ENCODE data around the gene ZNF593OS.

ZNF593OS gene

DNA sequence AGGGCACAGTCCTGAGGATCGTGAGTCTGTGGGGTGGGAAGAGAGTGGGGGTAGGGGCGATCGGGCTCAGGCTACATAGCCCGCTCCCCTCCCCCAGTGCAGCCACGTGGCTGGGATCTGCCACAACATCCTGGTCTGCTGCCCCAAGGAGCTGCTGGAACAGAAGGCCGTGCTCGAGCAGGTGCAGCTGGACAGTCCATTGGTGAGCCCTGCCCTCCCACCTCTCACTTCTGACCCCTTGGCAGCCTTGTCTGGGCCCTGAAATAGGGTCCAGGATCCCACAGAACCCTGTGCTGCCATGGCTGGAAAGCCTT lies 10.7 kb upstream of the ZNF593OS start:
- no peak for DNase-seq

DNA sequence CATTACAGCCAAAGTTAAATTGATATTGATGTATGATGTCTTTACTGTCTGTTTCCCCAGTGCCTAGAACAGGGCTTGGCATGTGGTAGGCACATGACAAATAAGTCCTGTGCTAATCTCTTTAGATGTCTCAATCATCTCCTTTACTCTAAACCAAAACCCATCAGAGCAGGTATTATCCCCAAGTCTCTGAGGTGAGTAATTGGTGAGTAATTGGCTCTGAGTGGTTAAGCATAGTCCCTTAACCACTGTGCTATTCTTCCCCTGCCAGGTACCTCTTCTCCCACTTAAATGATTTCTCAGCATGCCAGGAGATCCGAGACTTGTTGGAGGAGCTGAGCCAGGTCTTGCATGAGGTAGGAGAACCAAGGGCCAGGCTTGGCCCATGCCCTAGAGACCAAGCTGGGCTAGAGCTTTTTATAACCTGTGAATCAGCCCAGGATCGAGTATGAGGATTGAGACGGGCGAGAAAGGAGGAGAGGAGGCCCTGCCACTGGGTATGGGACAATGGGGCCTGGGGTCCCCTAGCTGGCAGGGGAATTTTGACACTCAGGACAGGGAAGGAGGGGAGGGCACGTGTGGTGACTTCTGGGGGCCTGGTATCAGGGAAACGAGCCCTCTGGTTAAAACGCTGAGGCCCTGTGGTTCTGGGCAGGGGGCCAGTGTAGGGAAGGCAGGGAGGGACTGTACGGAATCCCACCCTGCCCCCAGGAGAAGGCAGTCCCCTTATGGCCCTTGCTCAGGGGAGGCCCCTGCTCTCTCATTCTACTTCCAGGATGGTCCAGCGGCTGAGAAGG lies 10.2 kb upstream of the ZNF593OS start:
- DNase-seq = no peak

DNA sequence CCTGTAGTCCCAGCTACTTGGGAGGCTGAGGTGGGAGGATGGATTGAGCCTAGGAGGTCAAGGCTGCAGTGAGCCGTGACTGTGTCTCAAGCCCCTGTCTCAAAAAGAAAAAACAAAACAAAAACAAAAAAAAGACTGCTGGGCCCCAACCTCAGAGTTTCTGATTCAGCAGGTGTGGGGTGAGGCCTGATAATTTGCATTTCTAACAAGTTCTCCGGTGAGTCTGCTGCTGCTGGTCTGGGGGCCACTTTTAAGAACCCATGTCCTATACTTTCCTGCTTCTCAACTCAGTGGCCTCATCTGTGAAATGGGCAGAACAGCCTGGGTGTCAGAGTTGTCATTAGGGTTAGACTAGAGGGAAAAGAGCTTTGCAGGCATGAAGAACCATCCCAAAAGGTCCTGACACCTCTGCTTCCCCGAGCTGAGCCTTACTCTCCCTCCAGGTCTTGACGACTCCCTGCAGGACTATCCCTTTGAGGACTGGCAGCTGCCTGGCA lies 8.4 kb upstream of the ZNF593OS start:
- no peak for DNase-seq

DNA sequence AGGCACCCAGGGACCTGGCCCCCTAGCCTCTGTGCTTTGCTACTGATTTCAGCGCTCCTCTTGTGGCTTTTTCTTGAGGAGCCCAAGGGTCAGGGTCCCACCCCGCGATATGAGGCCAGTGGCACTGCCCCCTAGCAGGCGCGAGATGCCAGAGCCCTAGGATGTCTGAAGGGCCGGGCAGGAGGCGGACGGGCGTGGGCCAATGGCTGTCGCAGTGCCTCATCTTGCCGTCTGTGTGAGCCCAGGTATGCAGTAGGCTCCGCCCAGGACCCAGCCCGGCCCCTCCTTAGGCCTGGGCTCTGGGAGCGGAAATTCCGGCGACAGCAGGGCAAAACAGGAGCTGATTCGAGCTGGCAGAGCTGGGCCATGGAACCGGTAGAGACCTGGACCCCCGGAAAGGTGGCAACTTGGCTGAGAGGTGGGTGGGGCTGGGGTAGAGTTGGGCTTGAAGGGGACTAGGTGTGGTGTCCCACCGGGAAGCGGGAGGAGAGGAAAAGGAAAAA lies 5.6 kb upstream of the ZNF593OS start, which contains the start of gene CNKSR1:
CNKSR1 (plus strand) TSS at position 310 of the 503 bp plus-strand sequence; CDS start at position 367, 57 bp downstream.
- no peak for DNase-seq

DNA sequence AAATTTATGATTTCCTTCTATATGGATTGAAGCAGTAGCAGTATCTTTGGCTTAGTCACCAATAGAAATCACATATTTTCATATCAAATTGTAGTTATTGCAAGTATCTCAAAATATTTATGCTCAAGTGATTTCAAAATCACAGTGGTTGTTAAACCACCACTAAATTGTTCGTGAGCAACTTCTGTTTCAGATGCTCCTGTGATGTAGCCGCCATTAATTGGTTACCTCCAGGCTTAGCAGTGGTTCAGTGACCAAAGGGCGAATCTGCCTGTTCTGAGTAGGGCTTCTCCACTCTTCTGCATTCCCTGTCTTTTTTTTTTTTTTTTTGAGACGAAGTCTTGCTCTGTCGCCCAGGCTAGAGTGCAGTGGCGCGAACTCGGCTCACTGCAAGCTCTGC lies 3.7 kb upstream of the ZNF593OS start:
- DNase-seq = no peak

DNA sequence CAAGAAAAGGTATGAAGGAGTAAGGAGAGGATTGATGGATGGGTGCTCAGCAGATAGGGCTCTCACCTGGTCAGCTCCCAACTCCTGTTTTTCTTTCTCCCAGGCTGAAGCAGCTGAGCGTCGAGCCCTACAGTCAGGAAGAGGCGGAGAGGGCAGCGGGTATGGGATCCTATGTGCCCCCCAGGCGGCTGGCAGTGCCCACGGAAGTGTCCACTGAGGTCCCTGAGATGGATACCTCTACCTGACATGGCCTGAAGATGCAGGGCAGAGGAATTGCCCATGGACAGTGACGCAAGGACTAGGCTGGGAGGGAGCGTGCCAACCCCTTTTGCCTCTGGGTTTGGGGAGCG lies 1.2 kb downstream of the ZNF593OS start:
- no peak for DNase-seq

DNA sequence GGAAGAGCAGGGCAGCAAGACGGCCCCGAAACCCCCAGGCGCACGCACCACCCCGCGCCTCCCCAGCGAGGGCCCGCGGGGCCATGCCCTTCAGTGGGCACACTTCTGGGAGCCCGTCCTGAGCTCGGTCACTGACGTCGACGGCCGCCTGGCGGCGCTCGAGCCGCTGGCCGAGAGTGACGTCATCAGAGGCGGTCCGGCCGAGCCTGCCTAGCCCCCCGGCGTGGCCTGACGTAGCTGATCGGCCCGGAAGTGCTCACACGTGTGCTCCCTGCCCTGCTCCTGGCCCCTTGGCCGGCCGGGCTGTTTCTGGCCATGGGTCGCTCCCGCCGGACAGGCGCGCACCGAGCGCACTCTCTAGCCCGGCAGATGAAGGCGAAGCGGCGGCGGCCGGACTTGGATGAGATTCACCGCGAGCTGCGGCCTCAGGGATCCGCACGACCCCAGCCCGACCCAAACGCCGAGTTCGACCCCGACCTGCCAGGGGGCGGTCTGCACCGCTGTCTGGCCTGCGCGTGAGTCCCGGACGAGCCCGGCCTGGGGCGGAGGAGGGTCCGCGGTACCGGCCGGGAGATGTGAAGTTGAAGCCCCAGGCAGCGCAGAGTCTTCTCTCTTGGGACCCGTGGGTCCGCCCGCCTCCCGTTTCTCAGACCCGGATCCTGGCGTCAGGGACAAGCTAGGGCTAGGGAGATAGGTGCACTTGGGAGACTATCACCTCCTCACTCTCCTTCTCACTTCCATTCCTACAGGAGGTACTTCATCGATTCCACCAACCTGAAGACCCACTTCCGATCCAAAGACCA lies 1.8 kb downstream of the ZNF593OS start, which contains the start of gene ZNF593:
ZNF593 (plus strand) TSS at position 240 of the 803 bp plus-strand sequence; CDS start at position 316, 76 bp downstream.
- DNase-seq = peak; percentile 69

DNA sequence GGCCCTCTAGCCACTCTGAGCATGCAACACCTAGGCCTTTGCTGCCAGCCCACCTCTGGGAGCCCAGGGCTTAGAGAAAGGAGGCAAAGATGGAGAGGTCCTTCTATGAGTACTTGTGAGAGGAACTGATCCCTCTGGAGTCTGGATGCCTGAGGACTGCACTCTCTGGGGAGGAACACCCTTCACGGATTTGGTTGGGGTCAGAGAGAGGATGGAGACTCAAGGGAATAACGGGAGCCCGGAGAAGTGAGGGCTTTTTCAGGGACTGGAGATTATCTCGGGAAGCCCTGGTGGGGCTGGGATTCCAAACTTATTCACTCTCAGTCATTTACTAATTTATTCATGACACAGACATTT lies 2.5 kb downstream of the ZNF593OS start:
- no peak for DNase-seq

DNA sequence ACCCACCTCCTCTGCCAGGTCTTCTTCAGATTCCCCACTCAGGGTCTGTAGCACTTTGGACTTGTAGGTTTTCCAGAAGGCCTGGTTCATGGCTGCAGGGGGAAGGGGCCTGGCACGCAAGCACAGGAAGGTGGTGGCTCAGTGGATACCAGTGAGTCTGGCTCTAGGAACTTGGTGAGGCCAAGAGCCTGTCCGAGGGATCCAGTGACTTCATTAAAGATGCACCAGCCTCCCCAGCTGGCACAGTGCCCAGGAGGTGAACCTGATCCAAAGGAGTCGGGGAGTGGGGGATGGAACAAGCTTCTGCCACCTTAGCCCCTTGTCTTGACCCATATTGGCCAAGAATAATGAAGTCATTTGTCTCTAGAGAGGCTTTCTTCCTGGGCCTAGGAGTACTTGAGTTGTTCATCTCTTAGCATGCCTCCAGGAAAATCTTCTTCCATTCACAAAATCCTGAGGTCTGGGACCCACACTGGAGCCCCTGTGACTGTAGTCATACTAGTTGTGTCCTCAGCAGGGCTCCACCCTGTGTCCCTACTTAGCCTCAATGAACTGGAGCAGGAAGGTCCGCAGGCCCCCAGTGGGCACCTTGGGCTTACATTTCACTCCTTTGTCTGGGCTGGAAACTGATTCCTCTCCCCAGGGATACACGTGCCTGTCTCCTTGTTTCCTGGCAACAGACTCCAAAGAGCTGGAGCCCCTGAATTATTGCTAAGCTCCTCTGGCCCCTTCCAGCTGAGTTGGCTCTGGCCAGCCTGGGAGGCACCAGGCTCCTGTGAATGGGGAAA lies 3.0 kb downstream of the ZNF593OS start, which contains the start of gene C1orf232:
C1orf232 (minus strand) TSS at position 554 of the 788 bp plus-strand sequence; CDS start at position 90, 464 bp downstream.
- DNase-seq = no peak

DNA sequence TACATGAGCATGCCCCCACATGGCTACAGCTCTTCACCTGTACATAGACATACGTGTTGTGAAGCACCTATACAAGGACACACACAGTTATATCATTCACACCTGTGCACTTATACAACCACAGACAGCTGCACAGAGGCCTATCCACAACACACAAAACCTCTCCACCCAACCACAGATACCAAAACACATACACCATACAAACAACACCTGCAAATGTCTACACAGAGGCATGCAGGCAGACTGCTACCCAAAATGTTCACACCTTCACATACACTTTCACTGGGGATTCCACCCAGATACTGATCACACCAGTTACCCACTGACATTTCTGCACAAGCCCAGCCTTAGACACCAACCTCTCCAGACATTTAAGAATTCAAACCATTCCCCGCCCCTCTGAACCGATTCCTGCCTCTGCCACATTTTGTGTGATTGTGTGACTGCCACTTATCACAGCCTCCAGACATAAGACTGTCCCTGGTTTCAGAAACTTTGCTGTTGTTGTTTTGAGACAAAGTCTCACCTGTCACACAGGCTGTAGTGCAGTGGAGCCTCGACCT lies 4.8 kb downstream of the ZNF593OS start:
- no peak for DNase-seq

DNA sequence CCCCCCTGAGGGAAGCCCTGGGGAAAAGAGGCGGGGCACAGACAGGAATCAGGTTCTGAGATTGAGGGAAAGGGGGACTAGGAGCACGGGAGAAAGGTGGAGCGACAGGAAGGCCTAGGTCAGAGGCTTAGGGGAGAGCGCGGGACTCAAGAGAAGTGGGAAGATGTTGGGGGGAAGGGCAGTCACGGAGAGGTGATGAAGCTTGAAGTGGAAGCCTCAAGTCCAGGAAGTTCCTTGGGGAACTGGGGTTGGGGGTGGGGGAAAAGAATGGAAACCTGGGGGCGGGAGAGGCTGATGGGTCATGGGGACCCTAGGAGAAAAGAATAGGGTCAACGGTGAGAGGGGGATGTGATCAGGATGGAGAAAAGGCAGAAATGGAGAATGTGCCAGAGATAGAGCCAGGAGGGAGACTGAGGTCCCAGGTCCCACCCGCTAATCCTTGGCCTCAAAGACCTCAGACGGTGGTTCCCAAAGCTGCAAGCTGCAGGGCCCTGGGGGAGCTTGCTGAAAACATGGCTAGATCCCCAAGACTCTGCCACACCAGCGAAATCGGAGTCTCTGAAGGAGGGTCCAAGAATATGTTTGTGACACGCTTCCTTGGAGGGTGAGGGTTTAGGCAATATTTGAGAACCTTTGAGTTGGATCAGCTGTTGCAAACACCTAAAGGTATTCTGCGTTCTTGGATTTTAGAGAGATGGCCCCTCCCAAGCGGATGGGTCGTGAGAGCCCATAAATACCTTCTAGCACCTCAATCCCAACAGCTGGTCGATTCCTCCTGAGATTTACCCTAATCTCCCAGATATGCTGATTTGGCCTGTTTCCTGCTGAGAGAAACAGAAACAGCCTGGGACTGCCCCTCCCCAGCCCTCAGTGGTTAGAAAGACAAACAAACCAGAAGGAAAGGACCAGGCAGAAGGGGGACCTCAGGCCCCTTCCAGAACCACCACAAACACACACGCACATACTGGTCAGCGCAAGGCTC lies 6.5 kb downstream of the ZNF593OS start:
- DNase-seq = no peak

DNA sequence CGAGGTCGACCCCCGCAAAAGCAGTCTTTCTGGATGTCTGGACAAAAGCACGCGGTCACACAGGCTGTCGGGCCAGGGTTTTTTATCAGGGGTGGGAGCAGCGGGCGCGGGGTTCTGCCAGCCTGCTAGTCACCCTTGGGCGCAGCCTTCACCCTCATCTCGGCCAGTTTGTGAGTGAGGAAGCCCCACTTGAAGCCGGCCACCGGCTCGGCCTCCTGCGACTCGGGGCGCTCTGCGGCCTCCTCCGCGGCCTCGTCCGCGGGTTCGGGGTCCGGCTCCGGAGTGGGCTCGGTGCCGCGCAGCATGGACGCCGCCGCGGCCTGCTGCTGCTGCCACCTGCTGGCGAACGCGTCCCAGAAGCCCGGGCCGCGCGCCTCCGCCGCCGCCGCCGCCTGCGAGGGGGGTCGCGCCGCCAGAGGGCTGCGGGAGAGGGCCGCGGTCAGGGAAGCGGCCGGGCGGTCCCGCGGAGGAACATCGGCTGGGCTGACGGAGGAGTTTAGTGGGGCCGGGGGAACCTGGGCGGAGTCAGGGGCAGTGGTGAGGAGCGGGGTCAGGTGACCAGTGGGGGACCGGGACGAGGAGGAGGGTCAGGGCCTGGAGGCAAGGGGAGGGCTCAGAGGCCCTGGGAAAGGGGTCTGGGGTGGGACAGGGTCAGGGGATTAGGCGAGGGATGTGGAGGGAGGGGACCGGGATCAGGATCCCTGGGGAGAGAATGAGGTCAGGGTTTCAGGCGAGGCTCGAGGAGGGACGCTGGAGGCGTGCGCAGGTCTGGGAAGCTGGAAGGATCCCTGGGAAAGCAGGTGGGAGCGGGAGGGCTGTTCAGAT lies 7.4 kb downstream of the ZNF593OS start:
- no peak for DNase-seq

DNA sequence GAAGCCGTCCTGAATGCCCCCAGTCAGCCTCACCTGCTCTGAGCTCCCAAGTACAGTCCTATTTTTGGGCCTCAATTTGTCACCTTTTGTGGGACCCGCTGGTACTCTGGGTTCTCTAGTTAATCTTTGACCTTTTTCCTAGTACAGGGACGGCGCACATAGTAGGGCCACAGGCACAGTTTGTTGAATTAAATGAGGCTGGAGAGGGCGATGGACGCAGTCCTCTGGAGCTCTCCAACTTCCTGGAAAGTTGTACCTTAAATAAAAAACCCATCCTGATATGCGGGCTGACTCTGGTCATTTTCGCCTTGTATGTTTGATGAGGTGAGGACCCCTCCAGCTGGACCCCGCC lies 8.0 kb downstream of the ZNF593OS start:
- DNase-seq = no peak

DNA sequence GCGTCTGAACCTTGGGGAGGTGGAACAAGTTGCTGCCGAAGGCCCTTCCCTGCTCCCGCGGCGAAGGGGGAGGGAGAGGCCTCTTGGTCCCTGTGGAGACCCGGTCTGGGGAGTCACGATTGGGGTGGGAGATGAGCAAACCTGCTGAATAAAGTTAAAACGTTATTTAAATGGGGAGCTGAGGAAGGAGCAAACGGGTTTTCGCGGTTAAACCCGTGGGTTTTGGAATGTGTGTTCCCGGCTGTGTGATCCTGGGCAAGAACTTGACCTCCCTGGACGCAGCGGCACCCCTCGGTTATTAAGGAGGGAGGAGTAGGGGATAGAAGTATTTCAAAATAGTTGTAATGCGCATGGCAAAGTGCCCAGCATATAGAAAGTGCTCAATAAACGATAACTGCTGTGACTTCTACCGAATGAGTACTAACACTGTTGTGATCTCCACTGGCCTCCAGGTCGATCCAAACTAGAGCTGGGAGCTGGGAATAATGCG lies 9.4 kb downstream of the ZNF593OS start:
- DNase-seq = no peak

DNA sequence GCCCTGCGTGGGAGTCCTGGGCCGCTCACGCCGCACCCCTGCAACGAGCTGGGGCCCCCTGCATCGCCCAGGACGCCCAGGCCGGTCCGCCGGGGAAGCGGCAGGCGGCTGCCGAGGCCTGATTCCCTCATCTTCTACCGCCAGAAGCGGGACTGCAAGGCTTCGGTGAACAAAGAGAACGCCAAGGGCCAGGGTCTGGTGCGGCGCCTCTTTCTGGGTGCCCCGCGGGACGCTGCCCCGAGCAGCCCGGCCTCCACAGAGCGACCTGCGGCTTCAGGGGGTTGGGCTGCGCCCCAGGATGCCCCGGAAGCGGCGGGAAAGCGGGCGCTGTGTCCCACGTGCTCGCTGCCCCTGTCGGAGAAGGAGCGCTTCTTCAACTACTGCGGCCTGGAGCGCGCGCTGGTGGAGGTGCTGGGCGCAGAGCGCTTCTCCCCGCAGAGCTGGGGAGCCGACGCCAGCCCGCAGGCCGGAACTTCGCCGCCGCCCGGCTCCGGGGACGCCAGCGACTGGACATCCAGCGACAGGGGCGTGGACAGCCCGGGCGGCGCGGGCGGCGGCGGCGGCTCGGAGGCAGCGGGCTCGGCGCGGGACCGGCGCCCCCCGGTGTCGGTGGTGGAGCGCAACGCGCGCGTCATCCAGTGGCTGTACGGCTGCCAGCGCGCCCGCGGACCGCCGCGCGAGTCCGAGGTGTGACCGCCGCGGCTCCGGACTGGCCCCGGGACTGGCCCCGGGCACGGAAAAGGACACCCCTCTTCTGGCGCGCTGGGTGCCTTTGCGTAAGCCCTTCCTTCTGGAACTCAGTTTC lies 10.0 kb downstream of the ZNF593OS start:
- DNase-seq = peak; percentile 19

DNA sequence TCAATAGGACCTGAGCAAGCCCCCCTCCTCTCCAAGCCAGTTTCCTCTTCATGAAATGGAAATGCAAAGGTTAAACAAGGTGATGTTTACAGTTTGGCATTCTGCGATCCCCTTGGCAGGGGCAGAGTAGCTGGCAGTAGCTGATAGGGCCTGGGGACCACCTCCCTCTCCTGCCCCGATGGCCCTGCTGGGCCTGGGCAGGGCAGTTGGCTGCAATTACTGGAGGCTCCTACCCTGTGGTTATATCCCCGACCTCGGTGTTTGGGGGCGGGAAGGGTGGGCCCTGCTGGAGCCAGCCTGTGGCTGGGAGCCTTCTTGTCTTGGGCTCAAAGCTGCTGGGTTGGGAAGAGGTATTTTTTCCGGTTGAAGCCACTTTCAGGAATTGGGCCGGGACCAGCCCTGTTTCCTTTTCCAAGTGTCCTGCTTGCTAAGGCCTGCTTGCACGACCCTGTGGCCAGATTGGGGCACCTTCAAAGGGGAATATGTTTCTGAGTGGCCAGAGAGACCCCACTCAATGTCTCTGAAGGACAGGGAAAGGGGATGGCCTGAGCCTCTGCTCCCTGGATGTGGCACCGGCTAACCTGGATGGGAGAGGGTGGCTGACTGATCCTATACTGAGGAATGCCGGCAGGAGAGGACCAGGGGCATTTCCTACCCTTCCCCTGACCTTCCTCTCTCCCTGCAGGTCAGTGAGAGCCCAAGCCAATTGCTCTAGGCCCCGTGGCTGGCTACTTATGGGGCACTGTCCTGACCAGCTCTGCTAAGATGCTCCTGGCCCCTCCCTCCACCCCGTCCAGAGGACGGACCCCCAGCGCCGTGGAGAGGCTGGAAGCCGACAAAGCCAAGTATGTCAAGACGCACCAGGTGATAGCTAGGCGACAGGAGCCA lies 10.9 kb downstream of the ZNF593OS start:
- no peak for DNase-seq

DNA sequence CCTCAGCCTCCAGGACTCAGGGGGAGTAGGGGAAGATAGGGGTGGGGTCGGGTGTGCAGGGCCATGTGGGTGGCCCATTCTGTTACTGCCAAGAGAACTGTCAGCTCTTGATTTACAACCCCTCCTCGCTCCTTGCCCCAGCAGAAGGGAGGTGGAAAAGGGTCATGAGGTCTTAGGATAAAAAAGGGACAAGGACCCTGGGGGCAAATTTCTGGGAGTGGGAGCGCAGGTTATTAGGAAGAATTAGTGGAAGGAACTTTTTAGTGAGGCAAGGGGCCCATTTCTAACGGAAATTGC lies 11.9 kb downstream of the ZNF593OS start:
- no peak for DNase-seq

DNA sequence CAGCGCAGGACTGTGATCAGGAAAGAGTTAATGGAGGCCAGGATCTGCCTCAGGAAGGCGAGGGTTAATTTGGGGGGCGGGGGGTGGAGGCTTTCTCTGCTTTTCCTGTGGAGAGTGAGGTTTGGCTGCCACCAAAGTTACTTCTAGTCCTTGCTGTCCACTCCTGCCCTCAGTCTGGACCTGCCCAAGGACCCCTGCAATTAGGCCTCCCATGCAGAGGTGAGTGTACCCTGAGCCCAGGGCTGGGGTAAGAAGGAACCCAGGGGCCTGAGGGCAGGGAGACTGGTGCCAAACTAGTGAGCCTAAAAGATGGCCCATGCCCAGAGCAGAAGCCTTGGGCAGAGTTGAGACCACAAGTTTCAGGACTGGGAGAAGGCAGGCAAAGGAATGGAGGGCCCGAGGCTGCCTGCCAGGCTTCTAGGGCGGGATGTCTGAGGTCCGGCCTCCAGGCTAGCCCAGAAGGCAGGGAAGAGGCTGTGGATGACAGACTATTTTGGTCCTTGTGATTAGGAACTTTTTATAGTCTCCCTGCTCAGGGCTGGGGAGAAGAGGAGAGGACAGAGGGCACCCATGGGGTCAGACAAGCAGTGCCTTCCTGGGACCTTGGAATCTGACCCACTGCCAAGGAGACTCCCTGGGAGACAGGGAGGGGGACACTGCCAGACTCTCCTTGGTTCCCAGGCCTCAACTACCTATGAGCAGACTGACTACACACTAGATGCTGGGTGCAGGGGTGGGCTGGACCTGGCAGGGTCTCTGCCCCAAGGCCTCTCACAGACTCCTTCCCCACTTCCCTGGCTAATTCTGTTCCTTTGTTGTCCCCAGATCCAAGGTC lies 12.5 kb downstream of the ZNF593OS start, which contains the start of gene FAM110D:
FAM110D (plus strand) TSS at position 172 of the 835 bp plus-strand sequence. CDS start 2,213 bp downstream, outside the sequence.
- no peak for DNase-seq
